GM21390 (cell line): ENCODE data around the gene STAG1.
"Not testable (repeated sequence)": the region's sequence is repeated elsewhere in the genome, so short reads cannot be mapped to it uniquely, and the experiment has no call there.

Experiments used
- ATAC-seq: cut with Tn5 transposase; IDR thresholded peaks from one replicate; pipeline ENCODE4 v1.9.1; 2021; ENCODE audit not compliant: unreplicated experiment

STAG1 gene

DNA sequence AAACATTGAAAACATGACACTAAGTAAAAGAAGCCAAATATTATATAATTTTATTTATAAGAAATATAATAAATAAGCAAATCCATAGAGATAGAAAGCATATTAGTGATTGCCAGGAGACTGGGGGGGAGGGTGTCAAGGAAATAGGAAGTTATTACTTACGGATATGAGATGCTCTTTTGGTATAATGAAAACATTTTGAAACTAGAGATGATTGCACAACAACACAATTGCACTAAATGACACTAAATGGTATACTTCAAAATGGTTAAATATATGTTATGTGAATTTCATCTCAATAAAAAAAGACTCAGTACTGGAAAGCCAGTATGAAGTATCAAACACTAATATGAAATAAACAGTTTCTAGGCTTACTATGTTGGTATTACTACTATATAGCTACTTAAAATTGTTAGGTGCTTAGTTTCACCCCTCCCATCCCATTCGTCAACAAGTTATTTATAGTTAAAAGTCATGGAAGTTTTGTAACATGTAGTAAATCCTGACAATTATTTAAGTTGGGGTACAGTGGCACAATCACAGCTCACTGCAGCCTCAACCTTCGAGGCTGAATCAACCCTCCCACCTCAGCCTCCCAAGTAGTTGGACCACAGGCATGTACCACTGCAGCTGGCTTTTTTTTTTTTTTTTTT is 43.7 kb downstream of the STAG1 start:
- ATAC-seq: no peak

DNA sequence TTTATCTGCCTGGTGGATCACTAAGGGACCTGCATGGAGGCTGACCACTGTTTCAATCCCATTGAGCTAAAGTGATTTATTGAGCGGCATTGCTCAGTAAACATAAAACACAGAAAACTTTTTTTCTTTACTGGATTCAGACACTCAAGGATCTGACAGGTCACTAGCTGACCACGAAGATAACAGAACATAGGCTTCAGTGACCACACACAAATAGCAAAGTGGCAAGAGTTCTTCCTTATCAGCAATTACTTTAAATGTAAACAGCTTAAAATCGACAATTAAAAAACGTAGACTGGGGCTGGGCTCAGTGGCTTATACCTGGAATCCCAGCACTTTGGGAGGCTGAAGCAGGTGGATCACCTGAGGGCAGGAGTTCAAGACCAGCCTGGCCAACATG is 48.7 kb downstream of the STAG1 start:
- ATAC-seq: no peak

DNA sequence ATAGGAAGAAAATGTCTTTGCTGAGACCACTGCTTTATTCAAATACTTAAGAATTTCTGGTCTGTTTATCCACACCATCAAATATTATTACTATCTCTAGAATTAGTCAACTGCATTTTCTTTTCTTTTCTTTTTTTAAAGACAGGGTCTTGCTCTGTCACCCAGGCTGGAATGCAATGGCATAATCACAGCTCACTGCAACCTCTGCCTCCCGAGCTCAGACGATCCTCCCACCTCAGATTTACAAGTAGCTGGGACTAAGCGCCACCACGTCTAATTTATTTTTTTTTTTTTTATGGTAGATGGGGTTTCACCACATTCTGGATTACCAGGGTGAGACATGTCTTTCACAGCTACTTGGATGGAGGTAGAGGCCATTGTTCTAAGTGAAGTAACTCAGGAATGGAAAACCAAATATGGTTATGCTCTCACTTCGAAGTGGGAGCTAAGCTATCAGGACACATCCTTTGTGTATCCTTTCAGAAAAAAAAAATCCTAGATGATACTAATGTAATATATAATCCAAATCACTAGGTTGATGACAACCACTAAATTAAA is 52.8 kb downstream of the STAG1 start:
- ATAC-seq: no peak

DNA sequence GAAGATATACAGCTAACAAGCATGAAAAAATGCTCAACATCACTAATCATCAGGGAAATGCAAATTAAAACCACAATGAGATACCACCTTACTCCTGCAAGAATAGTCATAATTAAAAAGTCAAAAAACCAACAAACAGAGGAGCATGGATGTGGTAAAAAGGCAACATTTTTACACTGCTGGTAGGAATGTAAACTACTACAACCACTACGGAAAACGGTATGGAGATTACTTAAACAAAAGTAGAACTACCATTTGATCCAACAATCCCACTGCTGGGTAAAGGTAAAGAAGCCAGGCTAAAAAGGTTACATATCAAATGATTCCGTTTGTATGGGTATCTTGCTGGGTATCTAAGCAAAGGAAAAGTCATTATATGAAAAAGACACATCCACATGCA is 53.8 kb downstream of the STAG1 start:
- ATAC-seq: no peak

DNA sequence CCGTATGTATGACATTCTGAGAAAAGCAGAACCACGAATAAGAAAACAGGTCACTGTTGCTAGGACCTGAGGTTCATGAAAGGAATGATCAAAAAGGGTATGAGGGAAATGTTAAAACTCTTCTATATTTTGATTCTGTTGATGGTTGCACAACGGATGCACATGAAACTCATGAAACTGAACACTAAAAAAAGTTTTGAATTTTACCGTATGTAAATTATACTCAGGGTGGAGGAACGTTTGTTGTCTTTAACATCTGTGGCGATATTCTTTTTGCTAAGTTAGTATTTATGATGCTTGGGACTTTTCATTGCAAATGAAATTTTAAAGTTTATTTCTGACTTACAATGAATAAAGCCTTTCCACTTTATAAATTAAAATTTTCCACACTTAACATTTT is 55.4 kb downstream of the STAG1 start:
- no peak for ATAC-seq

DNA sequence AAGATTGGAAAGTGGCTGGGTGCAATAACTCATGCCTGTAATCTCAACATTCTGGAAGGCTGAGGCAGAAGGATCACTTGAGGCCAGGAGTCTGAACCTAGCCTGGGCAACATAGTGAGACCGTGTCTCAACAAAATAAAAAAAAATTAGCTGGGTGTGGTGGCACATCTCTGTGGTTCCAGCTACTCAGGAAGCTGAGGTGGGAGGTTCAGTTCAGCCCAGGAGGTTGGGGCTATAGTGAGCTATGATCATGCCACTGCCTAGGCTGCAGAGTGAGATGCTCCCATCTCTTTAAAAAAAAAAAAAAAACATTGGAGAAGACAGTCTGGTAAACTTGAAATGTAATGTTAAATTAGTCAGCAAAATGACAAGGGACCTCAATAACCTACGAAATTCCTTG is 57.9 kb downstream of the STAG1 start:
- ATAC-seq: no peak

DNA sequence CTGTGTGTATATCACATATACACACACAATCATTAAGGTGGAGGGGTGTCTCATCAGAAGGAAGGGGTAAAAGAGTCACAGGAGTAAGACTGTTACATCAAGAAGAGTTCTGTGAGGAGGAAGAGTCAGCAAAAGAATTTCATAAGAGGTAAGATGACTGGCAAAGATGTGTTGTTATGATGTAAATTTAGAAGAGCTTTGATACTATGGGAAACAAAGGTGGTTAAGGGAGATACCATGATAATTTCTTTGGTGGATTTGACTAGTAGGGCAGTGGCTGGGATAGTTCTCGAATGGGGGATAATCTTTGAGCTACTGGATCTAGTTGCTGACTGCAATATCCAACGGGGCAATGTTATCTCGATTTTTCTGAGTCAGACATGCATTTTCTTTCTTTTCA is 61.6 kb downstream of the STAG1 start:
- ATAC-seq: no peak

DNA sequence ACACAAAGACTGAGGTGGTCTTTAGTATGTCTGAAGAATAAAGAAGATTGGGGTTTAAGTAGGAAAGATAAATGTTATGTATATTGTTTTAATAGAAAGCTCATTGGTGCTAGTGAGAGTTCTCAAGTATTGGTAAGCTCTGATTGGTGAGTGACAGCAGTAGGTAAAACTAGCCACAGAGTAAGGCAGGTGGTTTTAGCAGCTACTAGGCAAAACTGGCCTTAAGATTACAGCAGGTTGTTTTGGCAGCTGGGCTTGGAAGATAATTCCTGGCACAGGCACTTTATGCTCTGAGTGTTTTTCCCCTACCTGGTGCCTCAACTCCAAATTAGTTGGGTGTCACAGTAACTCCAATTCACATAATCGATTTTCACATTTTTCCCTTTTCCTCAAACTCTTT is 66.3 kb downstream of the STAG1 start:
- no peak for ATAC-seq

DNA sequence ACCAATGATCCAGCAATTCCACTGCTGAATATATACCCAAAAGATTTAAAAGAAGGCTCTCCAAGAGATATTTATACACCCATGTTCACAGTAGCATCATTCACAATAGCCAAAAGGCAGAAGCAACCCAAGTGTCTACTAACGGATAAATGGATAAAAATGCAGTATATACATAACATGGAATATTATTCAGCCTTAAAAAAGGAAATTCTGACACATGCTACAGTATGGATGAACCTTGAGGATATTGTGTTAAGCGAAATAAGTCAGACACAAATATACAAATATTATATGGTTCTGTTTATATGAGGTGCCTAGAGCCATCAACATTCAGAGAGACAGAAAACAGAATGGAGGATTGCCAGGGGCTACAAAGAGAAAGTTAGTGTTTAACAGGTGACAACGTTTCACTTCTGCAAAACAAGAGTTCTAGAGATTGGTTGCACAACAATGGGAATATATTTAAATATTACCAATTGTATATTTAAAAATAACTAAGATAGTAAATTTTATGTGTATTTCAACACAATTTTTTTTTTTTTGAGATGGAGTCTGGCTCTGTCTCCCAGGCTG is 69.4 kb downstream of the STAG1 start:
- no peak for ATAC-seq

DNA sequence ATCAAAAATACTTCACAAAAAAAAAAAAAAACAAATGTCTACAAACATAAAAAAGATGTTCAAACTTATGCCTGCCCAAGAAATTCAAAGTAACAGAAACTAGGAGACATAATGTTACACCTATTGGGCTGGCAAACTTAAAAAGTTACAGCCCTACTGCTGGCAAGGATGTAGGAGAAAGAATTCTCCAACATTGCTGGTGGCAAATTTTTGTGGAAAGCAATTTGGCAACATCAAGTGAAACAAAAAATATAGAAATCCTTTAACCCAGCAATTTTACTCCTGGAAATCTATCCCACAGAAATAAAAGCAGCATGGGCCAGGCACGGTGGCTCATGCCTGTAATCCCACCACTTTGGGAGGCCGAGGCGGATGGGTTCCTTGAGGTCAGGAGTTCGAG is 73.2 kb downstream of the STAG1 start:
- no peak for ATAC-seq

DNA sequence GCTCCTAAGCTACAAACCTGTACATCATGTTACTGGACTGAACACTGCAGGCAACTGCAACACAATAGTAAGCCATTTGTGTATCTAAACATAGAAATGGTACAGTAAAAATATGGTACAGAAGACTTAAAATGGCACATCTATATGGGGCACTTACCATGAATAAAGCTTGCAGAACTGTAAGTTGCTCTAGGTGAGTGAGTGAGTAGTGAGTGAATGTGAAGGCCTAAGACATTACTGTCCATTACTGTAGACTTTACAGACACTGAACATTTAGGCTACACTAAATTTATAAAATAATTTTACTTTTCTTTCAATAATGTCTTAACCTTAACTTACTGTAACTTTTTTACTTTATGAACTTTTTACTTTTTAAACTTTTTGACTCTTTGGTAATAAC is 76.2 kb downstream of the STAG1 start:
- ATAC-seq: no peak

DNA sequence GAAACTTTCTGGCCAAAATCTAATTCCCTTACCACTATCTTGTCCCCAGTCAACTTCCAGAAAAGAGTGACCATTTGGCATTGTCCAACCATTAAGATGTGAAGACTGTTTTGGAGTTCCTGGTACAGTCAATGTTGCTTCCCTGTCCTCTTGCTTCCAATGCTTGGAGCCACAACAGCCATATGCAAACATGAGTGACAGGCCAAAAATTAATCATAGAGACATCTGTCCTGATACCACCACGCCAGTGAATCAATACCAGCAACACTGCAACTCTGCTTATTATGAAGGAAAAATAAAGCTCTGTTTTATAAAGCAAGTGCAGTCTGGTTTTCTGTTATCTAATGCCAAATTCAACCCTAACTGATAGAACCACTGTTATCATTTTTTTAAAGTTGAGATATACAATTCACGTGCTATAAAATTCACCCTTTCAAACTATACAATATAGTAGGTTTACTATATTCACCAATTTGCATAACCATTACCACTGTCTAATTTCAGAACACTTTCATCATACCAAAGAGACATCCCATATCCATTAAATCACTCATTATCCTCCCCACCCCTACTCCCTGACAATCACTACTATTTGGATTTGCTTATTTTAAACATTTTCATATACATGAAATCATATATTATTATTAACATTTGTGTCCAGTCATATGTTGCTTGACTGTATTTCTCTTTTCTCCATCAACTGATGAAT is 76.9 kb downstream of the STAG1 start:
- ATAC-seq: no peak

DNA sequence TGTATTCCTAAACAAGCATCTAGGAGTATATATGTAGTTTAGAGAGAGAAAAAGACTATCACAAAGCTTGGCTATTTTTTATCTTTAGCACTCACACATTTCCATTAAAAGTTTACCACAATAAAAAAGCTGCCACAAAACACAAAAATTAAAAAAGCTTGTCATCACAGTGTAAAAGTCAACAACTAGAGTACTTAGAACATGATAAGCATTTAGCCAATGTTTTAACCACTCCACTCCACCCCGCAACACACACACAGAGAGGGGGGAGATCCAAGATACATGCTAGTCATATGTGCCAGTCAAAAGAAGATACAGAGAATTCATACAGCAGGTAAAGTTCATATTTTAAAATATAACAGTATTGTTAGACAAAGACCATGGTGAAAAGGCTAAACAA is 79.7 kb downstream of the STAG1 start:
- no peak for ATAC-seq

DNA sequence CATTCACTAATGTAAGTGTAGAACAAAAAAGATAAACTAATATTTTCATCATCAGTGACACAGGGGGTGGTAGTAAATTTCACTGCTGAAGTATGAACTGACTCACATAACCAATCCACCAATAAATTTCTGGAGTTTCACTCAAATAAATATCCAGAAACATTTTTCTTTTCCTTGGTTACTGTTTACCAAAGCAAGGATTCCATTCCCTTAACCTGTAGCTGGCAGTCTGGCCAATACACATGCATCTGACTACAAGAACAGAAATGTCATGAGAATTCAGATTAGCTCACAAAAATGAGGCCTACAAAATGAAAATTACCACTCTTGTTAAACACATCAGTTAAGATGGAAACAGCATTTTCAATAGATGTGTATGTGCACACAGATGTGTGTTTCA is 80.3 kb downstream of the STAG1 start:
- no peak for ATAC-seq

DNA sequence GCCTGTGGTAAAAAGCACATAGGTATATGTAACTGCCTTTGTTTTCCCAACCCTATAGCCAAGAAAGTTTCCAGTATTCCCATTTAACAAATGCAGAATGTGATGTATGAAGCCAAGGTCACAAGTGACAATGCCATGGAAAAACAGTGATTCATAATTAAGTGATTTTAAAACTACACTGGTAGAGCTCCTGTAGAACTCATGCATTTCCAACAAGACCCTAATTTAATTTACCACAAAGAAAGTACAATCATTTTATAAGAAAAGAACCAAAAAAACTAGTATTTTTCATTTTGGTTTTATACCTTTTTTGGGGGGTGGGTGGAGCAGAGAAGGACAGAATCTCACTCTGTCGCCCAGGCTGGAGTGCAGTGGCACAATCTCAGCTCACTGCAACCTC is 82.0 kb downstream of the STAG1 start:
- no peak for ATAC-seq

DNA sequence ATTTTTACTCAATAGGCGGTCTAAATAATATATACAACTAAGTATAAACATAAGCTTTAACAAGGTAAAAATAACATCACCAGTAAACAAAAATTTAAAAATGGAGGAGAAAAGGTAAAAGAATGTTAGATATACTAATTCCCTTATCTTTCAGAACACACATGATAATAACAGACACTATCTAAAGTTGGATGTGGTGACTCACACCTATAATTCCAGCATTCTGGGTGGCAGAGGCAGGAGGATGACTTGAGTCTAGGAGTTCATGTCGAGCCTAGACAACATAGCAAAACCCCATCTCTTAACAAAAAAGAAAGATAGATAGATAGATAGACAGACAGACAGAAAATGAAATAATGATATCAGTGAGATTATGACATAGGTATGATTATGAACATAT is 85.1 kb downstream of the STAG1 start:
- ATAC-seq: no peak

DNA sequence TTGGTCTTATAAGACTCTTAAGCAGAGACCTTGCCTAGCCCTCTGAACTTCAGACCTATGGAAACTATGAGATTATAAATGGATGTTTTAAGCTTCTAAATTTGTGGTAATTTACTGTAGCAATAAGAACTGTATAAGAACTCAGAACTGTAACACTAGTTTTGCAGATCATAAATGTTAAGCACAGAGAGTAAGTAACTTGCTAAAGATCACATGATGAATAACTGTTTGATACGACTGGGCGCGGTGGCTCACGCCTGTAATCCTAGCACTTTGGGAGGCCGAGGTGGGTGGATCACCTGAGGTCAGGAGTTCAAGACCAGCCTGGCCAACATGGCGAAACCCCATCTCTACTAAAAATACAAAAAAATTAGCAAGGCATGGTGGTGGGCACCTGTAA is 85.9 kb downstream of the STAG1 start:
- ATAC-seq: not testable (repeated sequence)

DNA sequence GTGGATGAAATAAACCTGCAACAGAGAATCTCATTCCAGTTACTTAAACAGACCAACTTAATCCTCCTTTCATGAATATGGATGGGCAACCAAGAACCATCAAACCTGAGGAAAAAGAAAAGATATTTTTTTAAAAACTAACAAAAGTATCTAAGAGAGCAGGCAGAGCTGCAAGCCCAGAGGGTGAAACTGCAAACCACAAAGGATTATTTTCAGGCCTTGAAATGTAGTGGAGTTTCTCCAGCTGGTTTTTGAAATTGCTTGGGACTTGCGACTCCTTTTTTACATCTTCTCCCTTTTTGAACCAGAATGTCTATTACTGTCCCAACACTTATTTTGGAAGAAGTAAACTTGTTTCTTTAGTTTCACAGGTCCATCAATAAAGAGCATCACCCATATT is 87.4 kb downstream of the STAG1 start:
- no peak for ATAC-seq

DNA sequence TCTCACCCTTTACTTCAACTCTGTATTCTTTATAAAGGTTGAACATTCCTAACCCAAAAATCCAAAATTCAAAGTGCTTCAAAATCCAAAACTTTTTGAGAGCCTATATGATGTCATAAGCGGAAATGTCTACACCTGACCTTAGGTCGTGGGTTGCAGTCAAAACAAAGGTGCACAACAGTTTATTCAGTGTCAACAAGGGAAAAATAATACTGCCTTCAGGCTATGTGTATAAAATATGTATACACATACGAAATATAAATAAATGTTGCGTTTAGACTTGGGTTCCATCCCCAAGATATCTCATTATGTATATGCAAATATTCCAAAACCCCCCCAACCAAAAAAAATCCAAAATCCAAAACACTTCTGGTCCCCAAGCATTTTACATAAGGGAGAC is 90.9 kb downstream of the STAG1 start:
- no peak for ATAC-seq

DNA sequence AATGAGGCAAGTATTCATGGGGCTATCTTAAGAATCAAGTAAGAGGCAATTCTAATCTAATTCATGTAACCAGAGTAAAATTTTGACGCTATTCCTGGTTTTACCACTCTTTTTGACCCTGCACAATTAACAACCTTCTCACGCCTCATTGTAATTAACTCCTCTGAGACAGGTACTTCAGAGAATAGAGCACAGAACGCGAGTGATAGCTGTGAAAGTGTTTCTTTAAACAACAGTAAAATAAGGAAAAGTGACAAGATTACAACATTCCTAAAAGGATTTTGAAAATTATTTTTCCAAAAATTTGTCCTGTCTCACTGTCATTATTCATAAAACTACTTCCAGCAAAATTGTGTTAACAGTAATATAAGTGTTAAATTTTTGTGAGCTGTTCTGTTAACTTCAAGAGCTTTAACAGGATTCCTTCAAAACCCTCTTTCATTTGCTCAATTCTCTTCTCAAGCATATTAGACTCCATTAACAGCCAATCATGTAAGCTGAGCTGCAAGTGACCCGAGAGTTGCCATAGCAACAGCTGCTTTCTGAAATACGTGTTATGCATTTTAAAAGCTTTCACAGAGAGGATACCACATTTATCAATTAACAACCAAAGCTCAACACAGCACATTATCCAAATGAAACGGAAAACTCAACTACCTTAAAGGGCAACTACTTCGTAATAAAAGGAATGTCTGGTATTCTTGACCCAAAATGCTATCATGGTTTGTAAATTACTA is 93.1 kb downstream of the STAG1 start:
- no peak for ATAC-seq

DNA sequence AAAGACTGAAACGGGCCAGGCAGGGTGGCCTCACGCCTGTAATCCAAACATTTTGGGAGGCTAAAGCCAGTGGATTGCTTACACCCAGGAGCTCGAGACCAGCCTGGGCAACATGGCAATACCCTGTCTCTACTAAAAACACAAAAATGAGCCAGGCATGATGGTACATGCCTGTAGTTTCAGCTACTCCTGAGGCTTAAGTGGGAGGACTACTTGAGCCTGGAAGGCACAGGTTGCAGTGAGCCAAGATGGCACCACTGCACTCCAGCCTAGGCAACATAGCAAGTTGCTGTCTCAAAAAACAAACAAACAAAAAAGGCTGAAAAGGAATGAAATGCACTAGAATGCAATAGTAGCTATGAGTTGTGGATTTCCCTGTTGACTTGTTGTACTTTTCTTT is 94.7 kb downstream of the STAG1 start:
- no peak for ATAC-seq

DNA sequence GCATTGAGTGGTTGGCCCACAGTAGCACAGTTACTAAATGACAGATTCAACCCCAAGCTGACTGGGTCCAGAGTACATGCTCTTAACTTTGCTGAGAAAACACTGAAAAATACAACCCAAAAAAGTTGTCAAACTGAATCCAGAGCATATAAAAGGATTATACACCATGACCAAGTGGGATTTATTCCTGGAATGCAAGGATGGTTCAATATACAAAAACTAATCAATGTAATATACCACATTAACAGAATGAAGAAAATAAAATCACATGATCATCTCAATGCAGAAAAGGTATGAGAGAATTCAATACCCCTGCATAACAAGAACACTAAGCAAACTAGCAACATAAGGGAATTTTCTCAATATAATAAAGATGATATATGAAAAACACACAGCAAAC is 98.5 kb downstream of the STAG1 start:
- no peak for ATAC-seq
